GM19025 (cell line): Measurements from ENCODE around the gene MINDY4.

Experiments used
- ATAC-seq: cut with Tn5 transposase; IDR thresholded peaks from one replicate; pipeline ENCODE4 v1.9.1; 2021; ENCODE audit warnings: mild to moderate bottlenecking, low read depth, moderate library complexity; ENCODE audit not compliant: unreplicated experiment

MINDY4 gene

DNA sequence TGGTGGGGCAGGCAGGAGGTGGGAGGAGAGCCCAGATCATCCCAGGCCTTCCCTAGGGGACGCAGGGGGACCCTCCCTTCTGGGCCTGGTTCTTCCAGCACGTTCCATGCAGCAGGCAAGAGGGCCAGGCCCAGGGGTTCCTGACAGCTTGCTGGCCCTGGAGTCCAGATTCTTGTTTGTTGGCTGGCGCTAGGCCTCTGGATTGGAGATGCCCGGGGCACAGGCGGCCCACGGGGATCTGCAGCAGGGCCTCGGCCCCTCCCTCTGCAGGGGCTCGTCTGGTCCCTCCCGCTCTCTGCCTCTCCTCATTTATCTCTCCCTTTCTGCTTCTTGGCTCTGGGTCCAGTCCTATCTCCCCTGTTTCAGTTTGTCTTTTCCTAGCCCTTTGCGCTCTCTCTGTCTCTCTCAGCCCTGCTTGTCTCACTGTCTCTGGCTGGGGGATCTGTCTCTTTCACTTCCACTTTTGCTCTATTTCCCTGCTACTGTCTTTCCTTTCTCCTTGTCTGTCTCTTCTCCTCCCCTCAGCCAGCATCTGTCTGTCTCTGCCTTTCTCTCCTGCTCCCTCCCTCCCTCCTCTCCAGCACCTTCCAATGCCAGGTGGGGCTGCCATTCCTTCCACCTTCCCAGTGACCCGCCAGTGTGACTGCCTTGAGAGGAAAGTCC lies 139.3 kb downstream of the MINDY4 start:
- no peak for ATAC-seq

DNA sequence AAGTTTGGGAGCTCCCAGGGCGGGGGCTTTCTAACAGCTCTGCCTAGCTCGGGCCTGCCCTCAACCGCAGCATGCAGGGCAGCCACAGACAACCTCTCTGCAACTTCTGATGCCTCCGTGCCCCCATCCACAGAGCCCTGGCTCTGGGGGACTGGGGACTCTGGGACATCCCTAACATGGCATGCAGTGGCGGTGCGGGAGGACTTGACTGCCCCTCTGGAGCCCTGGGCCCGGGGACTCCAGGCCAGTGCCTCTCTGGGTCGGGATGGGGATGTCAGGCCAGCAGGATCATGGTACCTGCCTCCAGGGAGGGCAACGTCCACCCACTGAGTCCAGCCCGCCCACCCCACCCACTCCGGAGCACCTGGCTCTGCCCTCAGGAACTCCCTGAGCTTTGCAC lies 139.9 kb downstream of the MINDY4 start:
- ATAC-seq: no peak

DNA sequence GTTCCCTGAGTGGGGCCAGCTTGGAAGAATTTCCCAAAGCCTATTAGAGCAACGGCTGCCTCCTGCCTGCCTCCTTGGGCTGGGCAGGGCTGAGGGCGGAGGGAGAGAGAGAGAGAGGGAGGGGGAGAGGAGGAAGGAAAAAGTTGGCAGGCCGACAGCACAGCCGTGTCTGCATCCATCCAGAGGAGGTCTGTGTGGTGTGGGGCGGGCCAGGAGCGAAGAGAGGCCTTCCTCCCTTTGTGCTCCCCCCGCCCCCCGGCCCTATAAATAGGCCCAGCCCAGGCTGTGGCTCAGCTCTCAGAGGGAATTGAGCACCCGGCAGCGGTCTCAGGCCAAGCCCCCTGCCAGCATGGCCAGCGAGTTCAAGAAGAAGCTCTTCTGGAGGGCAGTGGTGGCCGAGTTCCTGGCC lies 140.3 kb downstream of the MINDY4 start, which contains the start of gene AQP1:
Gene AQP1 (plus strand): TSS at position 293 of the 409 bp plus-strand sequence. CDS start 57 bp downstream, at position 350.
- ATAC-seq: no peak

DNA sequence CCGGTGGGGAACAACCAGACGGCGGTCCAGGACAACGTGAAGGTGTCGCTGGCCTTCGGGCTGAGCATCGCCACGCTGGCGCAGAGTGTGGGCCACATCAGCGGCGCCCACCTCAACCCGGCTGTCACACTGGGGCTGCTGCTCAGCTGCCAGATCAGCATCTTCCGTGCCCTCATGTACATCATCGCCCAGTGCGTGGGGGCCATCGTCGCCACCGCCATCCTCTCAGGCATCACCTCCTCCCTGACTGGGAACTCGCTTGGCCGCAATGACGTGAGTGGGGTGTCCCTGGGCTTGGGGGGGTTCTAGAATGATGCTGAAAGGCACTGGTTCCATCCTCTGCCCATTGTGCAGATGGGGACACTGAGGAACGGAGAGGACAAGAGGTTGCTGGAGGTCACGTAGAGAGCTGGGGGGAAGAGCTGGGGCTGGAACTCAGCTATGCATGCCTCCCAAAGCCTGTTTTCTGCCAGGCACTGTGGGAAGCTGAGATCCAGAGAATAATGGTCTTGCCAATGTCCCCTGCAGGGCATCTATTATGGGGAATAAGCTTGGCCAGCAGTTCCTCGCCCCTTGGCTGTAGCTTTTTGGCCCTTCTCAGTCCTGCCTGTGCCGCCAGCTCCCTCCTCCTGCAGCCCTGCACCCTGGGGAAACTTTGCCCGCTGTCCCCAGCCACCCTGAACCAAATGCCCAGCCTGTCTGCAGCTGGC lies 141.0 kb downstream of the MINDY4 start:
- no peak for ATAC-seq

DNA sequence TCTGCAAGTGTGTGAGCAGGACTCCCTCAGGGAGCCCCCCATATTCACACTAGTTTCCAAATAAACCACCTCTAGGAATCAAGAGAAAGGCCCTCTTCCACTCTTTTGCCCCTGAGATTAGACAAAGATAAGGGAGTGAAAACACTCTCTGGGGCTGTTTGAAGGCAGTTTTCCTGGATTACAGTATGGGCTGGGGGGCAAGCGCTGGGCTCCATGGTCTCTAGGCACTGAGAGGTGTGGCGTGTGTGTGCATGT lies 141.4 kb downstream of the MINDY4 start:
- no peak for ATAC-seq

DNA sequence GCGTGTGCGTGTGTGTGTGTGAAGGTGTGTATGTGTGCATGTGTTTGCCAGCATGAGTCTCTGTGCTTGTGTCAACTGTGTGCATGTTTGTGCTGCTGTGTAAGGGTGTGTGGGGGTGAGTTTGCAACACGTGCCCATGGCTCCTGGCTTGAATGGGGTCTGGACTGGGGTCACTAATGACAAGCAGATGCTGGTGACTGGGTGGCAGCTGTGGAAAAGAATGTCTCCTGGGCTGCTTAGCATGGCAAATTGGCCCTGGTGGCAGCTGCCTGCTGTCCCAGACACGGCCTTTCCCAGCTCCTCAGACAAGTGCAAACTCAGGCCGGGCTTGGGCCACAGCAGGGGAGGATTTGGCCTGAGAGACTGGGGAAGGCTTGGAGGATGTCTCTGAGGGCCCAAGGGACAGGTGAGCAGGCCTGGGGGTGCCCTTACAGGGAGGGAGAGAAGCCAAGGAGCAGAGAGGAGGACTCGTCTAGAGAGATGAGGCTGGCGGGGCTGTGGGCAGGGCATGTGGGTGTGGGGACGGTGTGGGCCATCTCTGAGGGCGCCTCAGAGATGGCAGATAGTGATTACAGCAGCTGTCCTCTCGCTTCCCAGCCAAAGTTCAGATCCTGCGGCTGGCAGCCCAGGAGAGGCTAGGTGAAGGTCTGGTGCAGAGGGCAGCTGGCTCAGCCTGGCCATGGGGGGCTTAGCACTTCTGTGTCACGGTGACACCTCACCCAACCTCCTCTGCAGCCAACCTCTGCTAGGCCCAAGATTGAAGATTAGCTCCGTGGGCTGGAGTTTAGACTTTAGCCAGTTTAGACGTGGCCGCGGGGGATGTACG lies 142.0 kb downstream of the MINDY4 start:
- no peak for ATAC-seq

DNA sequence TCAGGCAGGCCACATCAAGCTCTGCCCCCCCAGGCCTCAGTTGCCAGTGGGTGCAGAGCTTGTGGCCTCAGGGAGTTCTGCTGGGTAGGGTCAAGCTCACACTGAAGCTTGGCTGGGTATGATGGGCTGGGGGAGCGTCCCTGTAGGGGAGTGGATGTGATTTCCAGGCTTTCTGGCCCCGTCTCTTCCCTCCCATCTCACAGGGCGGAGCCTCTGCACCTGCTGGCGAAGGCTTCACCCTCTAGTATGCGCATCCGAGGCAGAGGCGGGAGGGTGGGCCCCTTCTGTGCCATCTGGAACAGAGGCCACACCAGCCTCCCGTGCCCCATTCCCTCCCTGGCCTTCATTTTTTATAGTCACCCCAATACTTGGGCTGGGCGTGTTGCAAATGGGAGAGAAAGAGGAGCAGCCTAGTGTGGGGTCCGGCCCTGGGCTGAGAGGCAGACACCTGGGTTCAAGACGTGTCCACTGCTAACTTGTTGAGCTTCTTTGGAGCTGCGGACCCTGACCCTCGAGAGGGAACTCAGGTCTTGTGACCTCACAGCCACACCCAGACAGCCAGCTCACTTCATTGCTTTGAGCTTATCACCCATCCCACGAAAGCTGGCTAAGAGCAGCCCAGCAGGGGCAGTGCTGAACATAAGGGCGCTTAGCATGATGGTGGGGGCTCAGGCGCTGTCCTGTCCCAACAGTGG lies 142.8 kb downstream of the MINDY4 start:
- no peak for ATAC-seq

DNA sequence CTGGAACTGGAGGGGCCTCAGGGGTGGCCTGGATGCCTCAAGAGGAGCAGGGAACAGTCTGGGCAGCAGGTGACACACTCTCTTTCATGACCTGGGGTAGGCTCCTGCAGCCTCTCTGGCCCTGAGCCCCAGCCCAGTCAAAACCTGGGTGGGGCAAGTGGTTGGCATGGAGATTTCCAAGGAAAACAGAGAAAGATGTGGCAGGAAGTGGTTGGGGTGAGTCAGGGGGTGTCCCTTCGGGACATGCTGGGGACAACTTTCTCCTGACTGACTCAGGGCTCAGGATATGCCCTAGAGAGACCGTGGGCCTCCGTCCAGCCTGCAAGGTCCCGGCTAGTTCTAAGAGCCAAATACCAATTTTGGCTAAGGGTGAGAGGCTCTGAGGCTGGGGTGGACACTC lies 143.4 kb downstream of the MINDY4 start:
- no peak for ATAC-seq

DNA sequence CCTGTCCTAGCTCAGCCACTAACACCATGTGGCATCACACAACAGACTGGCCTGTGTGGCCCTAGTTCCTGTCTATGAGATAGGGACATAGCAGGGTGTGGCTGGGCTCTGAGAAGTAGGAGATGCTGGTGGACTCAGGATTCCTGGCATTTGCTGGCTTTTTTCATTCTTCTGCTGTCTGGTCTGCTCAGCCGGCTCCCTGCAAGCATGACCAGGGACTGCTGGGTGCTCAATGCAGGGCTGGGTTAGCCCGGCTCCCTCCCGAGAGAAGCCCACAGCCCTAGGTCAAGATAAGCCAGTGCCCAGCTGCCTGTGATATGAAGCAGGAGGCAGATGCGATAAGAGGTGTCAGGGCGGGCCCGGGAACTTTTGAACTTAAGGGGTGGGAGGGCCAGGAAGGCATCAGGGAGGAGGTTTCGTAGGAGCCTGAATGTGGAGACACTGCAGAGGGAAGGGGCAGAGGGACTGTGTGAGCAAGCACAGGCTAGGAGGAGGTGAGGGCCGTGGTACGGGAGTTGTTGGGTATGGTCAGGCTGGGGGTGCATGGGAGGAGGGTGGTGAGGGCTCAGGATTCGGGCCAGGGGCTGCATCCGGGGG lies 143.9 kb downstream of the MINDY4 start:
- no peak for ATAC-seq

DNA sequence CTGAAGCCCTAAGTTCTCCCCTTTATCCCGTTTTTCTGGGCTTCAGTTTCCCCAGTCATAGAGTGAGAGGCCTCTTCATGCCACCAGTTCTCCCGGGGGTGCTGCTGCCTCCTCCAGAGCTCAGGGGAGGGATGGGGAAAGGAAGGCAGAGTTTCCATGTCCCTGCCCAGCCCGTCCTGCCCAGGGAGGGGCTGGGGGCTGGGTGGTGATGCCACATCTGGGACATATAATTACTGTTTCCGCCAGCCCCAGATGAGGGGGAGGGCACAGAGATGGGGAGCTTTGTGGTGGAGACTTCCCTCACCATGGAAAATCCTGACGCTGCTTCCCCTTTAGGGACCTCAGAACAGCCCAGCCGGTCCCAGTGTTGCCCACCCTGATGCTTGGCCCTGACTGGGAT lies 144.5 kb downstream of the MINDY4 start:
- ATAC-seq: no peak

DNA sequence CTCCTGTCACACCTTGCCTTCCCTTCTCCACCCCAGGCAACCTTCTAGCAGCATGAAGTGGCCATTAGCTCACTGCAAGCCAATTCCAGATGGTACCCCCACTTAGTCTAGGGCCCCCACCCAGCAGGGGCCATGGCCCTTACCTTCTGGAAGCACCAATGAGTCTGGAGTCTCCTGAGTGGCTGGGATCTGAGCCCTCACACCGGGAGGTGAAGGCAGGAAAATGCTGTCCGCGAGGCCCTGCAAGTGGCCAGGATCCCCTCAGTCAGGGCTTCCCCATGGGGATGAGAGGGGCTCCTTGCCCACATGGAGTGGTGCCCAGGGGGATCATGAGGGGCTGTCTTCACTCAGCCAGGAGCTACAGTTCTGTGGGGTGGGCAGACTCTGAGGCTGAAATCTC lies 145.0 kb downstream of the MINDY4 start:
- no peak for ATAC-seq

DNA sequence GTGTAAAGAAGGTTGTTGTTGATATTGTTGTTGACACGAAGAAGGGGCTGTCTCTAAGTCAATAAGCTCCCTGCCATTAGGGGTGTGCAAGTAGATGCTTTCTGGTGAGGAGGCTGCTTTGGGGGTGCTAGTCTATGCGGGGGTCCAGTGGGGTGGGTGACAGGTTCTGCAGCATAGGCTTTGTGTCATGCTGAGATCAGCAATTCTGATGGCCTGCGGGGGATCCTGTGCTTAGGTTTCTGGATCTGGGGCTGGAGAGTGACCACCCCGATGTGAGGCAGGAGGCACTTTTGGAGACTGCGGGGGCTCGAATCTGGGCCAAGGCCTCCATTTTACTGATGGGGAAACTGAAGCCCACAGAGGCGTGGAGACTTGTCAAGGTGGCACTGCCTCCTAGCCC lies 145.6 kb downstream of the MINDY4 start:
- no peak for ATAC-seq

DNA sequence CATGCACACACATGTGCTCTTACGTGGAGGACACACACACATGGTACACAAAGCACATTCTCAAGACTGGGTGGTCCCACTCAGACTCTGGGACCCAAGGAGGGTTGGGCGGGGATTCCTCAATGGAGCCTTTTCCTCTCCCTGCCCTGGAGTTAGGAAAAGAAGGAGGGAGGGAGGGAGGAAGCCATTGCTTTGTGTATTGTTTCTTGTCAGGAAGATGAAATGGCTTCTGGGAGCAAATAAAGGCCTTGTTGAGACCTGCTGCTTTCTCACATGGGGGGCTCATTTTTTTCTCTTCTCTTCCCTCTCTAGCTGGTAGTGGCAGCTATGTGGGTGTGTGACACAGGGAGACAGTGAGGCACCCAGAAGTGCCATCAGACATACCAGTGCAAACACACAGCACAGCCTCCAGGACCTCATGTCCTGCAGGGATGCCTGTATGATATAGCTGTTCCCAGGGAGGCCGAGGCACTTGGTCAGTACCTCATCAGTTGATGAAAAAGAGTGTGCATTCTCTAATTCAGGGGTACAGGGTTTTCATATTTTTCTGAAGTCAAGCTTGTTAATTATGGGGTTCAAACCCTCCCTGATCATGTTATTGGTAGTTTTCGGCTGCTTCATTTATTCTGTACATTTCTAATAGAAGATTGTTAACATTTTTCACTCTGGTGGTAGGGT lies 146.1 kb downstream of the MINDY4 start:
- no peak for ATAC-seq

DNA sequence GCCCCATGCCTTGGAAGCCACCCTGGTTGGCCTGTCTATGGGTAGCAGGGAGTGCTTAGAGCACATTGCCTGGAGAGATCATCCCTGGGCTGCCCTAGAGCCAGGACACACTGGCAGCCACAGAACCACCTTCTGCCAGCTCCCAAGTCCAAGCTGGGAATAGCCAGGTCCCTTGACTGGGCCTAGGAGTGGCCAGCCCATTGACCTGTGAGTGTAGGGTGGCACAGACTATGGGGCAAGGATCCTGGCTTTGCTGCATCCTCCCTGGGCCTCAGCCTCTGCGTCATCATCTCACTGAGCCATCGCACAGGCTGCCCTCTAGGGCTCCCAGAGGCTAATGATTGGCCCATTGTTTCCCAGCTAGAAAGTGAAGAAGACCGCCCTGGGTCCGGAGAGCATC lies 147.5 kb downstream of the MINDY4 start:
- no peak for ATAC-seq

DNA sequence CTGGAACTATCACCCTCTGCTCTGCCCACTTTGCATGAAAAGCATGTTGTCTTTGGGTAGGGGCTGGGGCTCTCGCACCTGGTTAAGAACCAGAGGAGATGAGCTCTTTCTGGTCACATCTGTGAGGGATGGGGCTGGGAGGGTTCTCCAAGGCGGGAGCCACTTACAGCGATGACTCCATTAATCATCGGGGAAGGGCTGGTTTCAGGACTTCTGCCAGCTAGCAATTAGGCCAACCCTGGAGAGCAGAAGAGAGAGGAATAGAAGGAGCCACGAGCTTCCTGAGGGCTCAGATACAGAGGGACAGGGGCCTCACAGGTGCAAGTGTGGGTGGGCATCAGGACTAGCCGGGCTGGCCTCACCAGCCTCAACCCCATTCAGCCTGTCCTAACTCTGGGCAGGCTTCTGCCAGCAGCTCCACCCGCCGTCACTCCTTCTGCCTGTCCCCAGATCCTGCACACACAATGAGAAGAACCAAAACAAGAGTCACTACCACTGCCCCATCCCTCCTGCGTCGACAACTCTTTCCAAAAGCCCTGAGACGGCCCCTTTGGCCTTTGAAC lies 148.9 kb downstream of the MINDY4 start:
- ATAC-seq: no peak

DNA sequence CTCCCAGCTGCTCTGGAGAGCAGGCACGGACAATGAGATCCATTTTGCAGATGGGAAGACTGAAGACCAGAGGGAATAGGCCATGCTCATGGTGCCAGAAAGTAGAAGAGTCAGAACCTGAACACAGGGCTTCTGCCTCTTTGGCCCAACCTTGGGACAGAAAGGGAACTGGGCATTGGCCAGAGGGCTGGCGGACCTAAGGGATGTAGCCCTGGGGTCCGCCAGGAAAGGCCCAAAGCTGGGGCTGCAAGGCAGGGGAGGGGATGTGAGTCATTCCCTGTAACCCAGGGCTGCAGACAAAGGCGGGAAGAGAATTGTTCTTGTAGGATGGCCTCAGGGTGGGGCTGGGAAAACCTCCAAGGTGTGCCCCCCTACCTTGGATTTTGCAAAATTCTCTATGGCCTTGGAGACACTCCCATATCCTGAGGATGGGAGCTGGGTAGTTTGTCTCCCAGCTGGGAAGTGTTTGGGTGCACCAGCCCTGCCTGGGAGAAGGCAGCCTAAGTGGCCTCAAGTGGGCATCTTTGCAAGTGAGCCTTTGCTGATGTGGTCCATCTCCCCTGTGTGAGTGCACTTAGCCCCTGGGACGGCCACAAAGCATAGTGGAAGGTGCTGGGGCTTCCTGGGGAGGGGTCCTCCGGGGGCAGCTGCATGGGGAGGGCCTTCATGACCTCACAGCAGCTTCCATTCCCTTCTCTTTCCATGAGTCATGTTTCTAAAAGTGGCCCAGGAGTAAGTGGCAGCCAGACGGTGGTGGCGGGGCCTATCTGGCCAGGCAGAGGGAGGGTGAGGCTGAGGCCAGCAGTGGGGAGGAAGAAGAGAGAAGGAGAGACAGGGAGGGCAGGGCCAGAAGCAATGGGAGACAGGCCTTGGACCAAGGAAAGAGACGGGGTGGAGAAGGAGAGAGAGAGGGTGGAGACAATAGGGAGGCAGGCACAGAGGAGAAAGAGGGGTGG lies 149.6 kb downstream of the MINDY4 start:
- no peak for ATAC-seq

DNA sequence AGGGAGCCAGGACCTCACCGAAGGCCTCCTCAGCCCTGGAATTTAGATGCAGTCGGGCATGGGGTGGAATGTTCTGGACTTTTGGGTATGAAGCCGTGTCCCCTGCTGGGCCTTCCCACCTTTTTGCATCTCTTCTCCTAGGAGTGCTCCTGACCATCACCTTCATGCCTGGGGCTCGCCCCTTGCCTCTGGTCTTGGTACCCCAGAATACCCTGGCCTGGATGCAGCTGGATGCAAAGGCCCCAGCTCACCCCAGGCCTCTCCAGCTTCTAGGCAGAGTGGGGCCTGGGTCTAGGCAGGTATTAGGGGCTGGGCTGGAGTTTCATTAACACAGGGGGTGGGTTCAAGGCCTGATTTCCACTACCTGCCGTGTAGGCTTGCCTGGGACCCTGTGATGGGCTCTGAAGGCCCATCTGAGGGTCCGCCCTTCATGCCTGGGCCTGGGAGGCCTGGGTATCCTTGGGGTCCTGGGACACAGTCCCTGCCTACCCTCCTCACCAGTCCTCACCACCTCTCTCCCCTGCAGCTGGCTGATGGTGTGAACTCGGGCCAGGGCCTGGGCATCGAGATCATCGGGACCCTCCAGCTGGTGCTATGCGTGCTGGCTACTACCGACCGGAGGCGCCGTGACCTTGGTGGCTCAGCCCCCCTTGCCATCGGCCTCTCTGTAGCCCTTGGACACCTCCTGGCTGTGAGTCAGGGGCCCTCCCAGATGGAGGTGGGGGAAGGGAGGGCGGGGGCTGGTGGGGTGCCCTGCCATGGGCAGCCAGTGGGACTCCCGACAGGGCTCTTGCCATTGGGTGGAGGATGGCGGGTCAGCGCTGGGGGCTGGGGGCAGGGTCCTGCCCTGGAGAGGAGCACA lies 150.6 kb downstream of the MINDY4 start:
- ATAC-seq: no peak

DNA sequence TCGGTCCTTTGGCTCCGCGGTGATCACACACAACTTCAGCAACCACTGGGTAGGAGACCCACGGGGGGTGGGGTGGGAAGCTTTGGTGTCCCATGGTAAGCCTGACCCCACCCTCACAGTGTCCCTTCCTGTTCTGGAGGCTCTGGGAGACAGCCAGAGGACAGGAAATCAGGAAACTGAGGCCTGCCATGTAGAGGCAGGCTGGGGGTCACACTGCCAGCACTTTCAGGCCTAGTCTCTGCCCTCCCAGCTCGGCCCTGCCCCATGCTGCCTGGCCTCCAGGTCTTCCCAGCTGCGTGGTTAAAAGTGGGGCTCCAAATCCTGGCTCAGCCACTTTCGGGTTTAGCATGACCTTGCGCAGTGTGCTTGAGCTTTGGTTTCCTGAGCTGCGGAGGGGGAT lies 151.4 kb downstream of the MINDY4 start:
- ATAC-seq: no peak
